H9 (cell line): Measurements from ENCODE around the gene TIAM1. TPM values are rescaled to one million over a fixed set of nuclear protein-coding genes. Genes with fewer than 3 reads are reported as not detected.

Experiments
- DNase-seq: peaks from one replicate; pipeline ENCODE4 v3.0.0-alpha.2; 2017
- H2AFZ ChIP-seq: one replicate; pipeline ENCODE4 v1.6.1; 2013; ENCODE audit warnings: mild to moderate bottlenecking, low read length, control low read depth, moderate library complexity
- H2AK5ac ChIP-seq: 2 replicates; pipeline ENCODE4 v1.6.1; 2013; ENCODE audit warnings: low read length, control low read depth, mixed read lengths; ENCODE audit not compliant: insufficient read length
- H2BK120ac ChIP-seq: one replicate; pipeline ENCODE4 v1.6.1; 2013; ENCODE audit warnings: low read depth, mild to moderate bottlenecking, low read length, control low read depth, inconsistent platforms; ENCODE audit not compliant: poor library complexity, severe bottlenecking
- H2BK12ac ChIP-seq: 2 replicates; pipeline ENCODE4 v1.6.1; 2013; ENCODE audit warnings: low read length, control low read depth, mixed read lengths, low read depth; ENCODE audit not compliant: insufficient read length
- H2BK15ac ChIP-seq: 2 replicates; pipeline ENCODE4 v1.6.1; 2013; ENCODE audit warnings: low read depth, low read length, control low read depth
- H2BK20ac ChIP-seq: one replicate; pipeline ENCODE4 v1.6.1; 2013; ENCODE audit warnings: low read depth, mild to moderate bottlenecking, low read length, control low read depth, inconsistent platforms; ENCODE audit not compliant: poor library complexity, severe bottlenecking
- H2BK5ac ChIP-seq: 2 replicates; pipeline ENCODE4 v1.6.1; 2013; ENCODE audit warnings: low read length, control low read depth, mixed read lengths; ENCODE audit not compliant: insufficient read length
- H3K14ac ChIP-seq: 2 replicates; pipeline ENCODE4 v1.6.1; 2013; ENCODE audit warnings: low read length, control low read depth; ENCODE audit not compliant: insufficient read depth
- H3K18ac ChIP-seq: 2 replicates; pipeline ENCODE4 v1.6.1; 2013; ENCODE audit warnings: low read depth, mild to moderate bottlenecking, mixed read lengths, low read length, control low read depth; ENCODE audit not compliant: insufficient read length
- H3K23ac ChIP-seq: 2 replicates; pipeline ENCODE4 v1.6.1; 2013; ENCODE audit warnings: low read length, control low read depth, mixed read lengths, low read depth; ENCODE audit not compliant: insufficient read length
- H3K23me2 ChIP-seq: 2 replicates; pipeline ENCODE4 v1.6.1; 2013; ENCODE audit warnings: low read depth, mild to moderate bottlenecking, mixed read lengths, low read length, control low read depth; ENCODE audit not compliant: insufficient read length, poor library complexity, severe bottlenecking
- H3K27ac ChIP-seq: 2 replicates; pipeline ENCODE4 v1.5.1; 2013; ENCODE audit warnings: low read length, control low read depth, mixed read lengths, low read depth; ENCODE audit not compliant: insufficient read length
- H3K27me3 ChIP-seq: 2 replicates; pipeline ENCODE4 v1.6.1; 2013; ENCODE audit warnings: low read length, control low read depth, inconsistent platforms; ENCODE audit not compliant: insufficient read depth
- H3K4ac ChIP-seq: 2 replicates; pipeline ENCODE4 v1.6.1; 2013; ENCODE audit warnings: low read depth, mild to moderate bottlenecking, control low read depth, inconsistent platforms, low read length, moderate library complexity
- H3K4me1 ChIP-seq: 2 replicates; pipeline ENCODE4 v1.6.1; 2013; ENCODE audit warnings: low read length, control low read depth, inconsistent platforms; ENCODE audit not compliant: insufficient read depth
- H3K4me2 ChIP-seq: 2 replicates; pipeline ENCODE4 v1.6.1; 2013; ENCODE audit warnings: low read length, control low read depth, mixed read lengths; ENCODE audit not compliant: insufficient read length, insufficient read depth
- H3K56ac ChIP-seq: 2 replicates; pipeline ENCODE4 v1.6.1; 2013; ENCODE audit warnings: low read depth, mild to moderate bottlenecking, mixed read lengths, low read length, control low read depth; ENCODE audit not compliant: insufficient read length
- H3K79me1 ChIP-seq: 2 replicates; pipeline ENCODE4 v1.6.1; 2013; ENCODE audit warnings: low read depth, mild to moderate bottlenecking, moderate library complexity, low read length, control low read depth, inconsistent platforms; ENCODE audit not compliant: insufficient read depth, poor library complexity, severe bottlenecking
- H3K79me2 ChIP-seq: 2 replicates; pipeline ENCODE4 v1.6.1; 2013; ENCODE audit warnings: low read length, control low read depth, inconsistent platforms; ENCODE audit not compliant: insufficient read depth
- H3K9ac ChIP-seq: 2 replicates; pipeline ENCODE4 v1.6.1; 2013; ENCODE audit warnings: low read length, control low read depth, mixed read lengths; ENCODE audit not compliant: insufficient read length; ENCODE audit errors: extremely low read depth
- H3K9me3 ChIP-seq: one replicate; pipeline ENCODE4 v1.6.1; 2013; ENCODE audit warnings: low read depth, low read length, inconsistent platforms; ENCODE audit not compliant: control insufficient read depth
- H3T11ph ChIP-seq: one replicate; pipeline ENCODE4 v1.6.1; 2013; ENCODE audit warnings: mild to moderate bottlenecking, low read length, control low read depth, inconsistent platforms
- H4K20me1 ChIP-seq: one replicate; pipeline ENCODE4 v1.6.1; 2013; ENCODE audit not compliant: control insufficient read depth, insufficient read length, insufficient read depth
- H4K5ac ChIP-seq: 2 replicates; pipeline ENCODE4 v1.6.1; 2013; ENCODE audit warnings: low read depth, mild to moderate bottlenecking, mixed read lengths, low read length, control low read depth; ENCODE audit not compliant: insufficient read length
- H4K8ac ChIP-seq: replicated peaks from 2 replicates; pipeline ENCODE4 v1.6.1; 2013; ENCODE audit warnings: low read length, control low read depth, mixed read lengths, low read depth; ENCODE audit not compliant: insufficient read length
- H4K91ac ChIP-seq: 2 replicates; pipeline ENCODE4 v1.6.1; 2013; ENCODE audit warnings: low read depth, mild to moderate bottlenecking, moderate library complexity, mixed read lengths, low read length, control low read depth; ENCODE audit not compliant: insufficient read length
- H3K27ac Mint-ChIP-seq, 3 experiments: 2 replicates in 2 of 3; 3 replicates in 1 of 3; pipeline ENCODE4 v1.8.0; 2020 to 2021; ENCODE audit warnings: mixed read lengths in 3 of 3, mild to moderate bottlenecking in 1 of 3, moderate library complexity in 1 of 3
- H3K27me3 Mint-ChIP-seq: 2 replicates; pipeline ENCODE4 v1.8.0; 2021; ENCODE audit warnings: low read depth, mild to moderate bottlenecking, moderate library complexity, mixed read lengths
- H3K36me3 Mint-ChIP-seq, 3 experiments: 2 replicates in 2 of 3; 3 replicates in 1 of 3; pipeline ENCODE4 v1.8.0; 2020 to 2021; ENCODE audit warnings: low read depth in 3 of 3, mixed read lengths in 3 of 3; ENCODE audit not compliant: insufficient read depth in 1 of 3
- H3K4me1 Mint-ChIP-seq, 2 experiments: 2 replicates each; pipeline ENCODE4 v1.8.0; 2020; ENCODE audit warnings: mixed read lengths in 2 of 2
- H3K4me3 Mint-ChIP-seq, 2 experiments: 2 replicates in 1 of 2; 3 replicates in 1 of 2; pipeline ENCODE4 v1.8.0; 2020 to 2021; ENCODE audit warnings: mild to moderate bottlenecking in 2 of 2, mixed read lengths in 2 of 2, moderate library complexity in 1 of 2
- H3K9me3 Mint-ChIP-seq, 2 experiments: 2 replicates in 1 of 2; 3 replicates in 1 of 2; pipeline ENCODE4 v1.8.0; 2020; ENCODE audit warnings: mild to moderate bottlenecking in 2 of 2, mixed read lengths in 2 of 2, moderate library complexity in 1 of 2
- CTCF ChIP-seq: fragments of 200-600 bp; sonication (generic); conservative IDR thresholded peaks from 3 replicates; pipeline ENCODE4 v1.8.0; 2021; ENCODE audit warnings: antibody characterized with exemption, mild to moderate bottlenecking
- total RNA-seq: library from RNA; stranded (reverse); gene quantifications from 2 replicates; pipeline ENCODE4 v1.2.1, GENCODE V29; 2021

TIAM1 gene
- total RNA-seq, 1 experiment from 2014 or later: 23.1 TPM

- Histone ChIP-seq H3K14ac (no peak overlapping the region), H3K56ac (no peak overlapping the region), H3K27ac (no peak overlapping the region), H4K8ac (no peak overlapping the region), H3K27me3 (no peaks in the 10 kb centered on the region), H3K23ac (no peak overlapping the region), H3K9ac (no peak overlapping the region), H3K4ac (no peak overlapping the region), H2AK5ac (no peak overlapping the region), H2BK12ac (no peak overlapping the region), H2BK120ac (no peak overlapping the region), H2BK5ac (no peak overlapping the region), H3K79me2 (no peaks in the 10 kb centered on the region), H3K9me3 (no peaks in the 10 kb centered on the region), H2BK15ac (no peak overlapping the region), H4K20me1 (no peaks in the 10 kb centered on the region), H3K23me2 (no peaks in the 10 kb centered on the region), H3K79me1 (no peaks in the 10 kb centered on the region), H3K4me2 (no peak overlapping the region), H2AFZ (no peak overlapping the region), H3K4me1 (peaks cover 2% of the 10 kb centered on the region; the same call in 1 of the 2 replicates), H3K18ac (no peak overlapping the region), H2BK20ac (no peak overlapping the region), H3T11ph (no peak overlapping the region), H4K5ac (no peak overlapping the region), H4K91ac (no peak overlapping the region)
- Mint-ChIP-seq H3K36me3 (peaks cover 3 to 5% (median 5%) of the 10 kb centered on the region in 3 experiments; a peak in 4 of 7 replicates), H3K27ac (peak overlapping the region in 1 of 3 experiments; percentile 52; a peak in 1 of 7 replicates), H3K4me1 (peaks cover 20 to 21% of the 10 kb centered on the region in 2 experiments), H3K27me3 (no peaks in the 10 kb centered on the region), H3K4me3 (no peak overlapping the region), H3K9me3 (no peaks in the 10 kb centered on the region)
- no peak for DNase-seq
- TF ChIP-seq CTCF: no peak
Observed at GRCh38 chr21:31140676-31141075, 203.4 kb downstream of the TIAM1 start.
